Body of pancreas (tissue), 4 donors: Measurements from ENCODE around the gene RAPGEF5. TPM values are rescaled to one million over a fixed set of nuclear protein-coding genes. Genes with fewer than 3 reads are reported as not detected.

Source experiments
- ATAC-seq: fragments of 150-250 bp; one replicate; pipeline ENCODE4 v1.9.1; 2016
- DNase-seq, 4 donors: peaks; one replicate each; pipeline ENCODE4 v3.0.0-alpha.2; 2019
- H3K27ac ChIP-seq, 4 donors: fragments of 200-600 bp; sonication (generic); 1 replicate in 3 of 4; 2 replicates in 1 of 4; pipeline versions ENCODE4 v1.5.1 to v1.6.1; 2016 to 2019; ENCODE audit warnings: mild to moderate bottlenecking in 1 of 4, mixed read lengths in 1 of 4, moderate library complexity in 1 of 4
- H3K27me3 ChIP-seq, 2 donors: fragments of 200-600 bp; sonication (generic); one replicate each; pipeline ENCODE4 v1.6.0; 2016; ENCODE audit warnings: mild to moderate bottlenecking in 1 of 2
- H3K36me3 ChIP-seq, 2 donors: fragments of 200-600 bp; sonication (generic); replicated peaks in 1 of 2; 2 replicates each; pipeline ENCODE4 v1.5.1; 2016; ENCODE audit warnings: low read depth in 2 of 2; ENCODE audit not compliant: insufficient read depth in 1 of 2
- H3K4me1 ChIP-seq: fragments of 200-600 bp; sonication (generic); one replicate; pipeline ENCODE4 v1.6.0; 2016
- H3K4me3 ChIP-seq, 2 donors: fragments of 200-600 bp; sonication (generic); 1 replicate in 1 of 2; 2 replicates in 1 of 2; pipeline ENCODE4 v1.5.1; 2016 to 2019
- H3K9me3 ChIP-seq, 3 donors: fragments of 200-600 bp; sonication (generic); 1 replicate in 2 of 3; 2 replicates in 1 of 3; pipeline ENCODE4 v1.5.1; 2016
- POLR2A ChIP-seq, 3 donors: fragments of 450-650 bp; IDR thresholded peaks; one replicate each; pipeline ENCODE4 v1.6.1; 2016; ENCODE audit warnings: antibody characterized with exemption in 3 of 3, mild to moderate bottlenecking in 2 of 3
- WGBS, 2 donors: methylation state at CpG; one replicate each; pipeline ENCODE4 v1.1.5; 2017; 5-methylcytosine and 5-hydroxymethylcytosine counted together
- intact Hi-C: fragments of 100-400 bp; cut with DNase I; formaldehyde crosslinking; loops from one replicate; pipeline ENCODE4 v1.15.1; 2023
- total RNA-seq, 2 donors: library from RNA; depleted of rRNA; stranded (reverse); fragments of >200 nt; gene quantifications; one replicate each; pipeline ENCODE4 v1.1.0, GENCODE V29; 2016
- TF ChIP-seq, protein P1 (sequence below), 7 experiments: fragments of 450-650 bp in 4 of 7; fragments of 200-600 bp in 3 of 7; sonication (generic) in 3 of 7; IDR thresholded peaks; one replicate each; pipeline ENCODE4 v1.5.1; 2016 to 2019; ENCODE audit warnings: antibody characterized with exemption in 7 of 7

RAPGEF5 gene
- total RNA-seq, 2 donors from 2014 or later: 68.0 to 151 TPM

- Histone ChIP-seq H3K4me1 (no peaks in the 10 kb centered on the region), H3K36me3 (no peaks in the 10 kb centered on the region), H3K27me3 (no peaks in the 10 kb centered on the region), H3K9me3 (no peaks in the 10 kb centered on the region), H3K27ac (no peak overlapping the region), H3K4me3 (no peak overlapping the region)
- intact Hi-C loops: no loop called here
- DNase-seq (no peak), ATAC-seq (no peak)
- WGBS, 2 donors: 90 to 94% methylated on average over 5 of the region's 5 CpGs
- no peak for TF ChIP-seq POLR2A (IDR thresholded peaks at IDR 0.05)
Measured at GRCh38 chr7:22115689-22116088, 241.3 kb downstream of the RAPGEF5 start.

GRCh38 chr7:22114440-22114981, 242.4 kb downstream of the RAPGEF5 start:
- no peaks in the 10 kb centered on the region for H3K4me1 ChIP-seq
- H3K9me3 ChIP-seq: no peaks in the 10 kb centered on the region
- H3K27me3 ChIP-seq: no peaks in the 10 kb centered on the region
- no peak overlapping the region for H3K27ac ChIP-seq
- peak in 2 of 4 donors; percentile 2 to 28 for DNase-seq
- 69 to 71% methylated on average over 7 of the region's 7 CpGs for WGBS, 2 donors
- intact Hi-C loops: no loop called here
- ATAC-seq: no peak
- H3K4me3 ChIP-seq: no peak overlapping the region
- H3K36me3 ChIP-seq: no peaks in the 10 kb centered on the region
- TF ChIP-seq, protein P1, sequence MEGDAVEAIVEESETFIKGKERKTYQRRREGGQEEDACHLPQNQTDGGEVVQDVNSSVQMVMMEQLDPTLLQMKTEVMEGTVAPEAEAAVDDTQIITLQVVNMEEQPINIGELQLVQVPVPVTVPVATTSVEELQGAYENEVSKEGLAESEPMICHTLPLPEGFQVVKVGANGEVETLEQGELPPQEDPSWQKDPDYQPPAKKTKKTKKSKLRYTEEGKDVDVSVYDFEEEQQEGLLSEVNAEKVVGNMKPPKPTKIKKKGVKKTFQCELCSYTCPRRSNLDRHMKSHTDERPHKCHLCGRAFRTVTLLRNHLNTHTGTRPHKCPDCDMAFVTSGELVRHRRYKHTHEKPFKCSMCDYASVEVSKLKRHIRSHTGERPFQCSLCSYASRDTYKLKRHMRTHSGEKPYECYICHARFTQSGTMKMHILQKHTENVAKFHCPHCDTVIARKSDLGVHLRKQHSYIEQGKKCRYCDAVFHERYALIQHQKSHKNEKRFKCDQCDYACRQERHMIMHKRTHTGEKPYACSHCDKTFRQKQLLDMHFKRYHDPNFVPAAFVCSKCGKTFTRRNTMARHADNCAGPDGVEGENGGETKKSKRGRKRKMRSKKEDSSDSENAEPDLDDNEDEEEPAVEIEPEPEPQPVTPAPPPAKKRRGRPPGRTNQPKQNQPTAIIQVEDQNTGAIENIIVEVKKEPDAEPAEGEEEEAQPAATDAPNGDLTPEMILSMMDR (IDR thresholded peaks at IDR 0.05): no peak
- TF ChIP-seq POLR2A (IDR thresholded peaks at IDR 0.05): no peak

GRCh38 chr7:22113041-22113440, 243.9 kb downstream of the RAPGEF5 start:
- ATAC-seq: no peak
- H3K27ac ChIP-seq: no peak overlapping the region
- 74 to 77% methylated on average over 3 of the region's 3 CpGs for WGBS, 2 donors
- no peaks in the 10 kb centered on the region for H3K27me3 ChIP-seq
- H3K36me3 ChIP-seq: no peaks in the 10 kb centered on the region
- intact Hi-C loops: no loop called here
- H3K9me3 ChIP-seq: no peaks in the 10 kb centered on the region
- no peak overlapping the region for H3K4me3 ChIP-seq
- no peak for DNase-seq
- TF ChIP-seq, protein P1 (IDR thresholded peaks at IDR 0.05): no peak
- no peak for TF ChIP-seq POLR2A (IDR thresholded peaks at IDR 0.05)
- peaks cover 10% of the 10 kb centered on the region for H3K4me1 ChIP-seq

- Histone ChIP-seq H3K27me3 (no peaks in the 10 kb centered on the region), H3K4me3 (no peak overlapping the region), H3K36me3 (no peaks in the 10 kb centered on the region), H3K27ac (no peak overlapping the region), H3K9me3 (no peaks in the 10 kb centered on the region), H3K4me1 (peaks cover 10% of the 10 kb centered on the region)
- DNase-seq (no peak), ATAC-seq (no peak)
- WGBS, 2 donors: 81 to 90% methylated on average over 4 of the region's 4 CpGs
- intact Hi-C loops: no loop called here
- no peak for TF ChIP-seq POLR2A (IDR thresholded peaks at IDR 0.05)
- TF ChIP-seq, protein P1 (IDR thresholded peaks at IDR 0.05): no peak
Measured at GRCh38 chr7:22111661-22112060, 245.3 kb downstream of the RAPGEF5 start.

DNA sequence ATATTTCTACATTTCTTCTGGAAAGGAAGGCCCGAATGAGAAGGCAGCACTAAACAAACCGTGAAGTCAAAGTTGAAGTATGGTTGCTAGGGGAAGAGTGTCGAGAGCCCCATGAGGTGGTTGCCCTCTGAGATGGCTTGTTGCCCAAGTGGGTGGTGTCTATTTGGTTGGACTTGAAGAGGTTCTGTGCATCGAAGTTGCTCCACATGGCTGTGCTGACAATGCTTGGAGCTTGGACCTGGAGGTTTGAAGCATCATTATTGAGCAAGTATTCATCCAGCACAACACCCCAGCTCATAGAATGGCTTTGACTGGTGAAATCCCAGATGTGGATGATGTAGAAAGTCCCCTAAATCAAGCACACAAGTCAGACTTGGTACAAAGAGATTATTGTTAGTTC, 246.1 kb downstream of the RAPGEF5 start:
- no peak overlapping the region for H3K27ac ChIP-seq
- ATAC-seq: no peak
- DNase-seq: peak in 2 of 4 donors; percentile 26 to 39
- H3K36me3 ChIP-seq: no peaks in the 10 kb centered on the region
- intact Hi-C loops: no loop called here
- peaks cover 10% of the 10 kb centered on the region for H3K4me1 ChIP-seq
- no peaks in the 10 kb centered on the region for H3K27me3 ChIP-seq
- TF ChIP-seq, protein P1 (IDR thresholded peaks at IDR 0.05): no peak
- TF ChIP-seq POLR2A (IDR thresholded peaks at IDR 0.05): no peak
- 35 to 67% methylated on average over 3 to 4 of the region's 4 CpGs for WGBS, 2 donors
- no peak overlapping the region for H3K4me3 ChIP-seq
- no peaks in the 10 kb centered on the region for H3K9me3 ChIP-seq
